H7 (cell line): ENCODE data around the gene SPAG6. TPM values are rescaled to one million over a fixed set of nuclear protein-coding genes. Genes with fewer than 3 reads are reported as not detected.
"Not testable (repeated sequence)": the region's sequence is repeated elsewhere in the genome, so short reads cannot be mapped to it uniquely, and the experiment has no call there.

Experiments
- DNase-seq: peaks from one replicate; pipeline ENCODE4 v3.0.0; 2012
- H3K27me3 ChIP-seq: 2 replicates; pipeline ENCODE4 v1.6.0; 2011; ENCODE audit warnings: mild to moderate bottlenecking, low read length; ENCODE audit not compliant: control insufficient read depth, insufficient read depth
- H3K36me3 ChIP-seq: replicated peaks from 2 replicates; pipeline ENCODE4 v1.5.1; 2011; ENCODE audit warnings: low read length; ENCODE audit not compliant: control insufficient read depth, insufficient read depth
- H3K4me3 ChIP-seq: 2 replicates; pipeline ENCODE4 v1.5.1; 2011; ENCODE audit warnings: low read depth, mild to moderate bottlenecking, control low read depth, low read length, moderate library complexity; ENCODE audit not compliant: insufficient read depth
- total RNA-seq: library from RNA; depleted of rRNA; stranded (reverse); fragments of >200 nt; shearing (Covaris generic); gene quantifications from 2 replicates; pipeline ENCODE4 v1.2.3, GENCODE V29; 2014

The SPAG6 gene
- total RNA-seq, 1 experiment from 2014 or later = not detected

DNA sequence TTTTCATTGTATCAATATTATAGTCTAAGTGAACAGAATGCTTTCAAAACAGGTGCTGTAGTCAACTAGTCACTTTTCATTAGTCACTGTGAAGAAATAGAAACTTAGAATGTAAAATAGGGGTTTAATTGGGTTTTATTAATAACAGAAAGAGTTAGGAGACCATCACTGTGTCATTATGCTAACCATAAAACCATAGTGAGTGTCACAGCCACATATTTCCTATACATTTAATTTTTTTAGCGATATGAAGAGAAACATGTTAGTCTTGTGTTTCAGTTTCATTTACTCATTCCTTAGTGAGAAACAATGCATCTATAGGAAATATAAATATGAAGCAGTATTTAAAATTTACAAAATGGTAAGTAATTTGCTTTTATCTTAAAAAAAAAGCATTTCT lies 22.2 kb downstream of the SPAG6 start:
- no peak for DNase-seq
- H3K27me3 ChIP-seq = no peaks in the 10 kb centered on the region
- H3K36me3 ChIP-seq = no peaks in the 10 kb centered on the region
- H3K4me3 ChIP-seq = no peak overlapping the region

DNA sequence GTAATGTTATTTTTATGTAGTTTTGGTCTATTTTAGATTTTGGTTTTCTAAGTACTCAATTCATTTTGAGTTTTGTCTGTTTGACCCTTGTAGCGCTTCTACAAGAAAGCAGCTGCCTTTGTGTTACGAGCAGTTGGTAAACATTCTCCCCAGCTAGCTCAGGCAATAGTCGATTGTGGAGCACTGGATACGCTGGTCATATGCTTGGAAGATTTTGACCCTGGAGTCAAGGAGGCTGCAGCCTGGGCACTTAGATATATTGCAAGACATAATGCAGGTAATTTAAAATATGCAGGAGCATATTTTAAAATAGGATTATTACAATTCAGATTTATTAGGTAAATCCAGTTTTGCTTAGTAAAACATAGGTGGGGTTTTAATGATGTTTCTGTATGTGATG lies 23.1 kb downstream of the SPAG6 start:
- DNase-seq = no peak
- no peaks in the 10 kb centered on the region for H3K36me3 ChIP-seq
- no peak overlapping the region for H3K4me3 ChIP-seq
- no peaks in the 10 kb centered on the region for H3K27me3 ChIP-seq

DNA sequence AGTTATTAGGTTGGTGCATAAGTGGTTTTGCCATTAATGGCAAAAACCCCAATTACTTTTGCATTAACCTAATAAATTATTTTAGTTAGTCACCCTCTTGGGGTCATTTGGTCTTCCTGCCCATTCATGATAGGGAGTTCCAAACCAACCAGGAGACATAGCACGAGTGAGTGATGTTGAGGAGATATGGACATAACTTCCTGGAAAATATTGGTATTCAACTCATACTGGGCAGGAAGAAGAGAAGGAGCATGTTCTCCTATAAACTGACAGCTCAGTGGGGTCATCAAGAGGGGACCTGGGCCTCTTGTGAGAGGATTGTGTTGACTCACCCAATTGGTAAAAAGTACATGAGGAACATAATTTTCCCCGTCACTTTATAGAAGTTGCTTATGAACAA lies 23.7 kb downstream of the SPAG6 start:
- no peaks in the 10 kb centered on the region for H3K27me3 ChIP-seq
- DNase-seq = no peak
- H3K4me3 ChIP-seq = no peak overlapping the region
- no peaks in the 10 kb centered on the region for H3K36me3 ChIP-seq

DNA sequence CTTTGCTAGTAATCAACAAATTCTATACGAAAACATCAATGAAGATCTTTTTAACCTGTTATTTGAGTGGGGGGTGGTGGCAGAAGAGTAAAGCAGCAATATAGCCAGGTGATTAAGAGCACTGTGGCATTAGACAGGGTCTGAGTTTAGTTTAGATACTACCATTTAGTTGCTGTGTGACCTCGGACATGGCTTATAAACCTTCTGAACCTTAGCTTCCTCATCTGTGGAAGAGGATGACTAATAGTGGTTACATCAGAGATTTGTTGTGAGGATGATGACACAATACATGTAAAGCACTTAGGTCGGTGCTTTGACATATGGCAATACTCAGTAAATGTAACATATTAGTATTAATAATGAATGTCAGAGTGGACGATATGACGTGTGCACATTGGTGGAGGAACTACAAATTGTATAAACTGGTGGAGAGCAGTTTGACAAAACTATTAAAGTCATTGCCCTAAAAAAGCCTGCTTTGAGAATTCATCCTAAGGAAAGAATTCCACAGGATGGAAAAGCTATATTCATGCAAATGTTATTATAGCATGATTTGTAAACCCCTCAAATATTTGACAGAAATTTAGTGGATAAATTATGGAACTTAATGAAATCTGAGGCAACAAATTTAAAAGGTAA lies 24.3 kb downstream of the SPAG6 start:
- DNase-seq = no peak
- H3K36me3 ChIP-seq = no peaks in the 10 kb centered on the region
- no peaks in the 10 kb centered on the region for H3K27me3 ChIP-seq
- no peak overlapping the region for H3K4me3 ChIP-seq

DNA sequence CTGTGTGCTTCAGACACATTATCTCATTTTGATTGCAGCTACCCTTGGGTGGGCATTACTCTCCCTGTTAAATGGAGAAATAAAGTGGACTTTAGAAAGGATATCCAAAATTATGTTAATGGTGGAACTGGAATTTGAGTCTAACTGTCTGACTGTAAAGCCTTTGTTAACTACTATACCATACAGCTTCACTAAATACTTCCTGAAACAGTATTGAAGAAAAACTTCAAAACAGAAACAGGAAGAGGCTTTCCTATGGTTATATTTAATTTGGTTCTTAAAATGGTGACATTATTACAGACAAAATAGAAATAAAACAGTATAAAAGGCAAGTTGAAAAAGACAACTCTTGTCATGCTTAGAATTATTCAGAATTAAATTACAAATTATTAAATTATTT lies 25.0 kb downstream of the SPAG6 start:
- no peak for DNase-seq
- no peaks in the 10 kb centered on the region for H3K36me3 ChIP-seq

DNA sequence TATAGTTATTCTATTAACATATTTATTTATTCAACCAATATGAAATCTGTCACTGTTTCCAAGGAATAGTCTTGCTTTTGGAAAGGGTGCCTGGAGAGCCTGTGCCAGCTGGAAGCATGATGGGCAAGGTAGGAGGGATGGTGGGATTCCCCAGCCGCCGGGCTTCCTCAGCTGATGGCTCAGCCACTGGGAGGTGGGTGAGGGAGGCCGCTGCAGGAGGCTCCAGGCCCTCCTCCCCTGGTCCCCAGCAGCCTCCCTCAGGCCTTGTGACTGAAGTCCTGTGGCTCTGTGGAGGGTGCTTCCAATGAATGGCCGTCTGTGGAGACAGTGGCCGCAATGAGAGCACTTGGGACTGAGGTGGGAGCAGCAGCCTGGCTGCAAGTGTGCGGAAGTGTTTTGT lies 27.0 kb downstream of the SPAG6 start:
- no peaks in the 10 kb centered on the region for H3K27me3 ChIP-seq
- DNase-seq = no peak
- no peaks in the 10 kb centered on the region for H3K36me3 ChIP-seq
- H3K4me3 ChIP-seq = no peak overlapping the region

More for the DNA sequence above, 25.0 kb downstream of the SPAG6 start:
- Histone ChIP-seq H3K27me3 (no peaks in the 10 kb centered on the region), H3K4me3 (no peak overlapping the region)

DNA sequence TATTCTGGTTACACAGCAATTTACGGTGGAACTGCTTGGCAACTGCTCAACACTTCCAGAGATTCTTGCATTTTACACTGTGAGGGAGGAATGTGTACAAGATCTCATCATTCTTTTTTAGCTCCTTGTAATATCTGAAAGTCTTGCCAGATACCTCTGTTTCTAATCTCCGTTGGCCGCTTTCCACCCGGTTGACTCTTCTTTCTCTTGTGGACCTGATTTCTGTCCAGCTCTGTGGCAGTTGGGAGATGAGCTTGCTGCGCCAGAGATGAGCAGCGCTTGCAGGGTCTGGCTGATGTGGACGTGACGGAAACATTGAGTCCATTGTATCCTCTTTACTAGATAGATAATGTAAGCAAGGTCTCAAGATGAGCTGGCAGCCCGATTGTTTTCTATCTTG lies 27.6 kb downstream of the SPAG6 start:
- H3K36me3 ChIP-seq = no peaks in the 10 kb centered on the region
- H3K27me3 ChIP-seq = no peaks in the 10 kb centered on the region
- no peak for DNase-seq
- H3K4me3 ChIP-seq = no peak overlapping the region

DNA sequence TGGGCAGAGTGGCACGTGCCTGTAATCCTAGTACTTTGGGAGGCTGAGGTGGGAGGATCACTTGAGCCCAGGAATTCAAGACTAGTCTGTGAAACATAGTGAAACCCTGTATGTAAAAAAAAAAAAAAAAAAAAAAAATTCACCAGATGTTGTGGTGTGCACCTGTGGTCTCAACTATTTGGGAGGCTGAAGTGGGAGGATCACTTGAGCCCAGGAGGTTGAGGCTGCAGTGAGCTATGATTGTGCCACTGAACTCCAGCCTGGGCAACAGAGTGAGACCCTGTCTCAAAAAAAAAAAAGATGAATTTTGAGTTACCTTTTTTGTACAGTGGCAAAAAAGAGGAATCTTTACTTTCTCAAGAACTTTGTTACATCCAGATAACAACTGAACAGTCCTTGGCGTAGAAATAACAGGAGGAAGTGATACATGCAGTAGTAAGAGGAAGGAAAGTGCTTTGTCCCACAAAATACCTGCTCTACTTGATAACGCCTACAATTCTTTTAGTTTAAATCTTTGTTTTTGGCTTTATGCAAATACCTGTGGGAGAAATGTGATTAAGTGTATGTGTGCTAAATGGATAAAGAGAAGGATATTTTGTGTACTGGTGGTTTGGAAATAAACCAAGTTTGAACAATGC lies 29.3 kb downstream of the SPAG6 start:
- H3K36me3 ChIP-seq = no peaks in the 10 kb centered on the region
- no peak overlapping the region for H3K4me3 ChIP-seq
- no peak for DNase-seq
- no peaks in the 10 kb centered on the region for H3K27me3 ChIP-seq

GRCh38 chr10:22379059-22379458 lies 33.8 kb downstream of the SPAG6 start:
- no peak overlapping the region for H3K4me3 ChIP-seq
- no peaks in the 10 kb centered on the region for H3K36me3 ChIP-seq
- H3K27me3 ChIP-seq = no peaks in the 10 kb centered on the region
- no peak for DNase-seq

- Histone ChIP-seq H3K36me3 (no peaks in the 10 kb centered on the region), H3K27me3 (no peaks in the 10 kb centered on the region), H3K4me3 (no peak overlapping the region)
- no peak for DNase-seq
These were observed 36.0 kb downstream of the SPAG6 start for GRCh38 chr10:22381262-22381661.

DNA sequence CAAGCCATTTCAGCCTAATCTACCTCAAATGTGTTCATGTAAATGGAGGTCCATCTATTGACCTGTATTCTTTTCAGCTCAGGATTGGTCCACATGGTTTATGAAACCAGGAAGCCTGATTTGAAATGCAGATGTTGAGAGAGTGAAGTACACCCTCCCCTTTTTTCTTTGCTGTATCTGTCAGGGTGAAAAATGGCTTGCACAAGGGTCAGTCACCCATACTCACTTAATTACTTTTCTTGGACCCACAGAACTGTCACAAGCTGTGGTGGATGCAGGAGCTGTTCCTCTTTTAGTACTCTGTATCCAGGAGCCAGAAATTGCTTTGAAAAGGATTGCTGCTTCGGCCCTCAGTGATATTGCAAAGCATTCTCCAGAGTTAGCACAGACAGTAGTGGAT lies 41.2 kb downstream of the SPAG6 start:
- Histone ChIP-seq H3K4me3 (no peak overlapping the region), H3K27me3 (no peaks in the 10 kb centered on the region), H3K36me3 (no peaks in the 10 kb centered on the region)
- no peak for DNase-seq

- no peak overlapping the region for H3K4me3 ChIP-seq
- no peak for DNase-seq
- H3K36me3 ChIP-seq = no peaks in the 10 kb centered on the region
- H3K27me3 ChIP-seq = no peaks in the 10 kb centered on the region
These were observed 44.7 kb downstream of the SPAG6 start for GRCh38 chr10:22389856-22390589.

DNA sequence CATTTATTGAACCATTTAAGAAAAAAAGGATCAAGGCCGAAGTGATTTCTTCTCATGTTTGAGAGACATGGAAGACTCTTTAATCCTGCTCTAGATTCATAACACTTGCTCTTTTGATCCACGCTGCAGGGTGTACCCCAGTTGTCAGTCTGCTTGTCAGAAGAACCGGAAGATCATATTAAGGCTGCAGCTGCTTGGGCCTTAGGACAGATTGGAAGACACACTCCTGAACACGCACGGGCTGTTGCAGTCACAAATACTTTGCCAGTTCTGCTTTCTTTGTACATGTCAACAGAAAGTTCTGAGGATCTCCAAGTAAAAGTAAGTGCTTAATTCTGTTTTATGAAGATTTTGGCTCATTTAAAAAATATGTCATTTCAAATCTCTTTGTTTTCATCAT lies 46.3 kb downstream of the SPAG6 start:
- H3K4me3 ChIP-seq = no peak overlapping the region
- H3K36me3 ChIP-seq = no peaks in the 10 kb centered on the region
- H3K27me3 ChIP-seq = no peaks in the 10 kb centered on the region
- DNase-seq = no peak

GRCh38 chr10:22396195-22396594 lies 50.9 kb downstream of the SPAG6 start:
- H3K27me3 ChIP-seq, H3K4me3 ChIP-seq, DNase-seq, H3K36me3 ChIP-seq: not testable (repeated sequence)

DNA sequence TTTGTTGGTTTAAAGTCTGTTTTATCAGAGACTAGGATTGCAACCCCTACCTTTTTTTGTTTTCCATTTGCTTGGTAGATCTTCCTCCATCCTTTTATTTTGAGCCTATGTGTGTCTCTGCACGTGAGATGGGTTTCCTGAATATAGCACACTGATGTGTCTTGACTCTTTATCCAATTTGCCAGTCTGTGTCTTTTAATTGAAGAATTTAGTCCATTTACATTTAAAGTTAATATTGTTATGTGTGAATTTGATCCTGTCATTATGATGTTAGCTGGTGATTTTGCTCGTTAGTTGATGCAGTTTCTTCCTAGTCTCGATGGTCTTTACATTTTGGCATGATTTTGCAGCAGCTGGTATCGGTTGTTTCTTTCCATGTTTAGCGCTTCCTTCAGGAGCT lies 61.6 kb downstream of the SPAG6 start:
- not testable (repeated sequence) for H3K27me3 ChIP-seq, DNase-seq, H3K4me3 ChIP-seq, H3K36me3 ChIP-seq
